GM19372 (cell line): ENCODE data around the gene SYNE2.
A peak's percentile ranks its signal among the peaks of the same experiment; 100 is the strongest.
"Not testable (repeated sequence)": the region's sequence is repeated elsewhere in the genome, so short reads cannot be mapped to it uniquely, and the experiment has no call there.

Experiments
- ATAC-seq: cut with Tn5 transposase; IDR thresholded peaks from one replicate; pipeline ENCODE4 v1.9.1; 2021; ENCODE audit warnings: mild to moderate bottlenecking, low read depth, moderate library complexity; ENCODE audit not compliant: unreplicated experiment

Gene SYNE2, protein sequence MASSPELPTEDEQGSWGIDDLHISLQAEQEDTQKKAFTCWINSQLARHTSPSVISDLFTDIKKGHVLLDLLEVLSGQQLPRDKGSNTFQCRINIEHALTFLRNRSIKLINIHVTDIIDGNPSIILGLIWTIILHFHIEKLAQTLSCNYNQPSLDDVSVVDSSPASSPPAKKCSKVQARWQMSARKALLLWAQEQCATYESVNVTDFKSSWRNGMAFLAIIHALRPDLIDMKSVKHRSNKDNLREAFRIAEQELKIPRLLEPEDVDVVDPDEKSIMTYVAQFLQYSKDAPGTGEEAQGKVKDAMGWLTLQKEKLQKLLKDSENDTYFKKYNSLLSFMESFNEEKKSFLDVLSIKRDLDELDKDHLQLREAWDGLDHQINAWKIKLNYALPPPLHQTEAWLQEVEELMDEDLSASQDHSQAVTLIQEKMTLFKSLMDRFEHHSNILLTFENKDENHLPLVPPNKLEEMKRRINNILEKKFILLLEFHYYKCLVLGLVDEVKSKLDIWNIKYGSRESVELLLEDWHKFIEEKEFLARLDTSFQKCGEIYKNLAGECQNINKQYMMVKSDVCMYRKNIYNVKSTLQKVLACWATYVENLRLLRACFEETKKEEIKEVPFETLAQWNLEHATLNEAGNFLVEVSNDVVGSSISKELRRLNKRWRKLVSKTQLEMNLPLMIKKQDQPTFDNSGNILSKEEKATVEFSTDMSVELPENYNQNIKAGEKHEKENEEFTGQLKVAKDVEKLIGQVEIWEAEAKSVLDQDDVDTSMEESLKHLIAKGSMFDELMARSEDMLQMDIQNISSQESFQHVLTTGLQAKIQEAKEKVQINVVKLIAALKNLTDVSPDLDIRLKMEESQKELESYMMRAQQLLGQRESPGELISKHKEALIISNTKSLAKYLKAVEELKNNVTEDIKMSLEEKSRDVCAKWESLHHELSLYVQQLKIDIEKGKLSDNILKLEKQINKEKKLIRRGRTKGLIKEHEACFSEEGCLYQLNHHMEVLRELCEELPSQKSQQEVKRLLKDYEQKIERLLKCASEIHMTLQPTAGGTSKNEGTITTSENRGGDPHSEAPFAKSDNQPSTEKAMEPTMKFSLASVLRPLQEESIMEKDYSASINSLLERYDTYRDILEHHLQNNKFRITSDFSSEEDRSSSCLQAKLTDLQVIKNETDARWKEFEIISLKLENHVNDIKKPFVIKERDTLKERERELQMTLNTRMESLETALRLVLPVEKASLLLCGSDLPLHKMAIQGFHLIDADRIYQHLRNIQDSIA (N-terminal part only)

GRCh38 chr14:63852817-63853731 lies at the start of gene SYNE2:
Gene SYNE2, plus strand, starts transcription at chr14:63853004. Its CDS starts 56,145 bp downstream, at chr14:63909149.
- peak; percentile 82 for ATAC-seq

- not testable (repeated sequence) for ATAC-seq
Observed at GRCh38 chr14:63803221-63803791, 49.5 kb upstream of the SYNE2 start.

DNA sequence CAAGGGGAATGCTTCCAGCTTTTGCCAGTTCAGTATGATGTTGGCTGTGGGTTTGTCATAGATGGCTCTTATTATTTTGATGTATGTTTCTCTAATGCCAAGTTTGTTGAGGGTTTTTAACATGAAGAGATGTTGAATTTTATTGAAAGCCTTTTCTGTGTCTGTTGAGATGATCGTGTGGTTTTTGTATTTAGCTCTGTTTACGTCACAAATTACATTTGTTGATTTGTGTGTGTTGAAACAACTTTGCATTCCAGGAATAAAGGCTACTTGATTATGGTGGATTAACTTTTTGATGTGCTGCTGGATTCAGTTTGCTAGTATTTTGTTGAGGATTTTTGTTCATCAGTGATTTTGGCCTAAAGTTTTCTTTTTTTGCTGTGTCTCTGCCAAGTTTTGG lies 46.7 kb upstream of the SYNE2 start:
- ATAC-seq, result not testable (repeated sequence)

DNA sequence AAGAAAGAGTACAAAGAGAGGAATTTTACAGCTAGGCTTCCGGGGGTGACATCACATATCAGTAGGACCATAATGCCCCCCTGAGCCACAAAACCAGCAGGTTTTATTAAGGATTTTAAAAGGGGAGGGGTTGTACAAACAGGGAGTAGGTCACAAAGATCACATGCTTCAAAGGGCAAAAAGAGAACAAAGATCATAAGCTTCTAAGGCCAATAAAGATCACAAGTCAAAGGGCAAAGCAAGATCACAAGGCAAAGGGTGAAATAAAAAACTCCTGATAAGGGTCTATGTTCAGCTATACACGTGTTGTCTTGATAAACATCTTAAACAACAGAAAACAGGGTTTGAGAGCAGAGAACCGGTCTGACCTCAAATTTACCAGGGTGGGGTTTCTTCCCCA lies 41.1 kb upstream of the SYNE2 start:
- not testable (repeated sequence) for ATAC-seq

DNA sequence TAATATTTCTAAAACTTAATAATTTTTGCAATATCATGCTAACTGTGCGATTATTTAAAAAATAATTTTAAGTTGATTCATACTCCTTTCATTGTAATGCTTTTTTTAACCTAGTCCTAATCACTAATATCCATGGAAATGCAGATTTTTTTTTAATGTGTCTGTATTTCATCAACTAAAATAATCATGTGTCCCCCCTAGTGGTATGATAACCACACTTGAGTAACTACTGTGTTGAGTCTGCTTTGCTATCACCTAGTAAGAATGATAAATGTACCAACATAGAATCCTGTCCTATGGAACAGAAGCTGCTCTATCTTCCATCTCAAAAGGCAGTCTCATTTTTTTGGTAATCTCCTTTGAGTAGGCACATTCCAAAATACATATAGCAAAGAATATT lies 19.1 kb upstream of the SYNE2 start:
- no peak for ATAC-seq

GRCh38 chr14:63840981-63841380 lies 11.8 kb upstream of the SYNE2 start:
- no peak for ATAC-seq

- no peak for ATAC-seq
Observed at GRCh38 chr14:63843796-63844195, 9.0 kb upstream of the SYNE2 start.

DNA sequence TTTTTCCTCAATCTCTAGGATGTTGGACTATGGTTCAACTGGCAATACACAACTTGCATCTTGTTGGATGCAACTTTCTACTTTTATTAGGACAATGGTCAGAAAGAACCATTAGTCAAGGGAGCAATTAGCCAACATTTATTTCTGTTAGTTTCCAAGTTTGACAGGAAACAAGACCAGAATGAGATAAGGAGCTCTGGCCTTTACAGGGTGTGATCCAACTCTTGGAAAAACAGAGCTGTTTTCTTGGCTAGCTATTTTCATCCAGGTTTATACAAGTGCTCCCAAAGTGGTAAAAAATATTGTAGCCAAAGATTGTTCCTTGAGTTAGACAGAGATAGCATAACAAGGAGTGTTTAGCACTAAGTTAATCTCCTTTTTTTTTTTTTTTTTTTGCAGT lies 3.9 kb upstream of the SYNE2 start:
- ATAC-seq, result no peak

DNA sequence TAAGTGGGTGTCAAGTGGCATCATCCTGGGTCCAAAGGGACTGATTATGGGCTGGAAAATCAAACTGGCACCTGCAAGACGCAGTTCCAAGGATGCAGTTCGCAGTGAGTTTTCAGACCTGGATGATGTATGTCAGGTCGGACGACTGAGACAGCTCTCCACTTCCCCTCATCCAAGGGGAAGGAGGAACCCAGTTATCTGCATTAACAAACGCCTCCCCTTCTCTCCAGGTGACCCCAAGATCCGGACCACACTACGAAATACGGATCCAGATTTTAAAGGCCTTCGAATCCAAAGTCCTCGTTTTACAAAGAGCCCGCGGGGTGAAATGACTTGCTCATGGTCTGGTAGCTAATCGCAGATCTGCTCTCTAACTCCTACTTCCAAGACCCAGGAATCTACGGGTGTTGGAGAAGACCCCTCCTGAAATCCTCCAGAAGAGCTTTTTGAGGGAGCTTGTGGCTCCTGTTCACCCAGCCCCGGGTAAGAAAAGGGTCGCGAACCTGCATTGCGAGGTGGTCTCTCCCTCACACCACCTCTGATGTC lies 460 bp upstream of the SYNE2 start:
- ATAC-seq, result peak; percentile 9

DNA sequence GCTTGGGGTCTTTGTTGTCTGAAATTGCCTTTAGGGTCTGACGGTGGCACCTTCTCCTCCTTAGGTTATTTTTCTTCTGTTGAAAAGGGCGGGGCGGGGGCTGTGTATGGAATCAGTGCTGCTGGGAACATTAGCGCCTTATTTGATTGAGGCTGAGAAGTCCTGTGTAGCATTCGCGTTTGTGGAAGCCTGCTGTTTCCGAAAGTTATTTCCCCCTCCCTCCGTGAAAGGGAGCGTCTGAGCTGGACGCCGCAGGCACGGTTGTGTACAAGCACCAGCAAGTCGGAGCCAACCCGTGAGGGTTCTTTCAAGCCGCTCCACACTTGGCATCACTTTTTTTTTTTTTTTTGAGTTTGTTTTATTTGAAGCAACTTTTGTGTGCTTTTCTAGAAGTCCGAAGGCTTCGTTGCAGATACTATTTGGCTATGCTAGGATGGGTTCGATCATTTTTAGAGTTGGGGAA lies 1.1 kb downstream of the SYNE2 start:
- ATAC-seq, result no peak

GRCh38 chr14:63854330-63854729 lies 1.5 kb downstream of the SYNE2 start:
- no peak for ATAC-seq

DNA sequence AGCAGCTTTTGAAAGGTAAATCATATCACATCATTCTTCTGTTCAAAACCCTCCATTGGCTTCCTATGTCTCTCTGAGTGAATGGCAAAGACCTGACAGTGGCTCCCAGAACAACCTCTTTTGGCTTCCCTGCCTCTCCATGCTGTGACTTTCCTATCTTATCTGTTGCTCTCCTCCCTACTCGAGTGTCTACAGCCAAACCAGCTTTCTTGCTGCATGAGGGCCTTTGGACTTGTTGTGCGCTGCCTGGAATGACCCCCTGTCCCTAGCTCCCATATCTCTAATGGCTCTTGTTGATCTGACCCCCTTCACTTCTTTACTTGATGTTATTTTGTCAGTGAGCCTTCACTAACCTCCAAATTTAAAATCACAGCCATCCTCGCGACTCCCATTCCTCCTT lies 2.5 kb downstream of the SYNE2 start:
- no peak for ATAC-seq

GRCh38 chr14:63857466-63858030 lies 4.7 kb downstream of the SYNE2 start:
- ATAC-seq, result no peak

DNA sequence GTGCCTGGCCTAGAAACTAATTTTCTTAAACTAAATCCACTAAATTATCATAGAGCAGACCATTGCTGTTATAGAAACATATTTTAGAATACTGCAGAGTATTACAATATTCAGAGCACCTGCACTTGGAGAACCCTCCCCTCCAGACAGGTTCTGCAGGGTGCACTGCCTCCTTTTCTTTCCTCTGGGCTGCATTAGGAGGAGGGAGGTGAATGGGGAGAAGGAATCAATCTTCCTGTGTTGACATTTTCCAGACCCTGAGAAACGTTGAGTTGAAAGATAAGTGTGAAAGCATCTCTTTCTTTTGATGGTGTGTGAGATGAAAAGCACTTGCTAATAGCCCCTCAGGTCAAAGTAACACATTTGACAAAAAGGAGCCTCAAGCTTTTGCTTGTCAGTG lies 7.3 kb downstream of the SYNE2 start:
- ATAC-seq, result no peak

- ATAC-seq, result no peak
Observed at GRCh38 chr14:63862163-63862562, 9.4 kb downstream of the SYNE2 start.

GRCh38 chr14:63863004-63863403 lies 10.2 kb downstream of the SYNE2 start:
- ATAC-seq, result no peak

DNA sequence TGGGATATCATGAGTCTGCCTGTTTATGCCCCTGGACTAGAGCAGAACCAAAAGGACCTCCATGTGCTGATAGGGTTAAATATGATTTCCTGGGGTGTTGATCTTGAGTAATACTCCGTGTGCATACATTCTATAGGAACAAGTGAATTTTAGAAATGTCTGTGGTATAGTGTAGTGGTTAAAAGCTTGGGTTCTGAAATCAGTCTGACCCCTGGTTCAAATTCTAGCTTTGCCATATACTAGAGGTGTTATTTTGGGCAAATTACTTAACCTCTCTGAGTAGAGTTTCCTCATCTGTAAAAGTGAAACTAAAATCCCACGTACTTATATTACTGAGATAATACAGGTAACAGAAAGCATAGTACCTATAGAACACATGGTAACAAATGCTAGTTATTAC lies 12.0 kb downstream of the SYNE2 start:
- ATAC-seq, result not testable (repeated sequence)
